Activated CD8-positive, alpha-beta memory T cell treated with anti-CD3 and anti-CD28 coated beads, Interleukin-2, amount 50 U/mL, for 1 hour (primary cell): ENCODE measurements around the gene VRK3.
"Not testable (repeated sequence)": the region's sequence is repeated elsewhere in the genome, so short reads cannot be mapped to it uniquely, and the experiment has no call there.

Experiments
- DNase-seq: peaks from one replicate; pipeline ENCODE4 v3.0.0-alpha.2; 2020; ENCODE audit errors: extremely low read depth

Gene VRK3

GRCh38 chr19:49987159-49987698 is 37.9 kb downstream of the VRK3 start:
- DNase-seq: peak; percentile 55

GRCh38 chr19:49986354-49986753 is 38.8 kb downstream of the VRK3 start:
- DNase-seq: no peak

GRCh38 chr19:49985871-49986270 is 39.3 kb downstream of the VRK3 start:
- DNase-seq: no peak

GRCh38 chr19:49984491-49984890 is 40.7 kb downstream of the VRK3 start:
- no peak for DNase-seq

GRCh38 chr19:49983645-49984229 is 41.4 kb downstream of the VRK3 start:
- DNase-seq: peak; percentile 40

- DNase-seq: no peak
Measured at GRCh38 chr19:49981603-49982593, 43.3 kb downstream of the VRK3 start.

GRCh38 chr19:49978324-49978723 is 46.8 kb downstream of the VRK3 start:
- no peak for DNase-seq

GRCh38 chr19:49977881-49978280 is 47.3 kb downstream of the VRK3 start:
- DNase-seq: no peak

GRCh38 chr19:49977076-49977475 is 48.1 kb downstream of the VRK3 start:
- no peak for DNase-seq

- DNase-seq: no peak
Measured at GRCh38 chr19:49976496-49976895, 48.7 kb downstream of the VRK3 start.

- DNase-seq: no peak
Measured at GRCh38 chr19:49975051-49975450, 50.1 kb downstream of the VRK3 start.

- DNase-seq: no peak
Measured at GRCh38 chr19:49973987-49974386, 51.2 kb downstream of the VRK3 start.

GRCh38 chr19:49972841-49973240 is 52.3 kb downstream of the VRK3 start:
- DNase-seq: no peak

- no peak for DNase-seq
Measured at GRCh38 chr19:49971991-49972411, 53.2 kb downstream of the VRK3 start.

GRCh38 chr19:49969355-49969754 is 55.8 kb downstream of the VRK3 start:
- DNase-seq: not testable (repeated sequence)

- DNase-seq: no peak
Measured at GRCh38 chr19:49968279-49968922, 56.8 kb downstream of the VRK3 start.

GRCh38 chr19:49960980-49961379 is 64.2 kb downstream of the VRK3 start, which contains the start of gene SIGLEC11:
SIGLEC11 (minus strand) TSS chr19:49961172; CDS start chr19:49961081, 91 bp downstream.
- DNase-seq: not testable (repeated sequence)

- DNase-seq: not testable (repeated sequence)
Measured at GRCh38 chr19:49959892-49960291, 65.3 kb downstream of the VRK3 start.

GRCh38 chr19:49958596-49958995 is 66.6 kb downstream of the VRK3 start:
- DNase-seq: not testable (repeated sequence)

GRCh38 chr19:49958144-49958543 is 67.0 kb downstream of the VRK3 start:
- not testable (repeated sequence) for DNase-seq

- no peak for DNase-seq
Measured at GRCh38 chr19:49957262-49957915, 67.8 kb downstream of the VRK3 start.

GRCh38 chr19:49956115-49956495 is 69.1 kb downstream of the VRK3 start:
- DNase-seq: no peak
